GM23248 (cell line): ENCODE results near the gene NDUFAF5. TPM values are rescaled to one million over a fixed set of nuclear protein-coding genes. Genes with fewer than 3 reads are reported as not detected.

Source experiments
- DNase-seq: peaks from one replicate; pipeline ENCODE4 v3.0.0-alpha.2; 2015
- H2AFZ ChIP-seq: fragments of 200-600 bp; sonication (generic); 2 replicates; pipeline ENCODE4 v1.6.1; 2016; ENCODE audit warnings: antibody characterized with exemption
- H3F3A ChIP-seq: fragments of 200-600 bp; sonication (generic); 2 replicates; pipeline ENCODE4 v1.6.1; 2016; ENCODE audit warnings: mild to moderate bottlenecking, antibody characterized with exemption, mixed run types; ENCODE audit not compliant: insufficient read depth
- H3K27ac ChIP-seq: fragments of 200-600 bp; sonication (generic); 2 replicates; pipeline ENCODE4 v1.5.1; 2016; ENCODE audit warnings: mild to moderate bottlenecking
- H3K27me3 ChIP-seq: fragments of 200-600 bp; sonication (generic); replicated peaks from 2 replicates; pipeline ENCODE4 v1.6.1; 2016; ENCODE audit warnings: mild to moderate bottlenecking; ENCODE audit not compliant: insufficient read depth
- H3K36me3 ChIP-seq: fragments of 200-600 bp; sonication (generic); 2 replicates; pipeline ENCODE4 v1.6.1; 2016; ENCODE audit warnings: low read depth, mild to moderate bottlenecking
- H3K4me1 ChIP-seq: fragments of 200-600 bp; sonication (generic); 2 replicates; pipeline ENCODE4 v1.6.1; 2016; ENCODE audit warnings: mild to moderate bottlenecking; ENCODE audit not compliant: insufficient read depth
- H3K4me2 ChIP-seq: fragments of 200-600 bp; sonication (generic); one replicate; pipeline ENCODE4 v1.6.1; 2016; ENCODE audit warnings: mild to moderate bottlenecking; ENCODE audit not compliant: unreplicated experiment
- H3K4me3 ChIP-seq: fragments of 200-600 bp; sonication (generic); 2 replicates; pipeline ENCODE4 v1.5.1; 2016; ENCODE audit warnings: mild to moderate bottlenecking
- H3K79me2 ChIP-seq: fragments of 200-600 bp; sonication (generic); 2 replicates; pipeline ENCODE4 v1.6.1; 2016; ENCODE audit warnings: mild to moderate bottlenecking; ENCODE audit not compliant: insufficient read depth
- H3K9ac ChIP-seq: fragments of 200-600 bp; sonication (generic); 2 replicates; pipeline ENCODE4 v1.6.1; 2016; ENCODE audit warnings: mild to moderate bottlenecking
- H3K9me2 ChIP-seq: fragments of 200-600 bp; sonication (generic); 2 replicates; pipeline ENCODE4 v1.6.1; 2016; ENCODE audit warnings: mixed run types, mild to moderate bottlenecking, moderate library complexity; ENCODE audit not compliant: insufficient read depth
- H3K9me3 ChIP-seq: fragments of 200-600 bp; sonication (generic); one replicate; pipeline ENCODE4 v1.6.1; 2017; ENCODE audit warnings: low read depth
- H4K20me1 ChIP-seq: fragments of 200-600 bp; sonication (generic); 2 replicates; pipeline ENCODE4 v1.6.0; 2016; ENCODE audit not compliant: insufficient read depth
- EZH2 ChIP-seq: fragments of 200-600 bp; sonication (generic); IDR thresholded peaks from 2 replicates; pipeline ENCODE4 v1.6.1; 2018; ENCODE audit warnings: antibody characterized with exemption, mild to moderate bottlenecking; ENCODE audit not compliant: insufficient read depth, poor library complexity, severe bottlenecking
- EZH2phosphoT487 ChIP-seq: fragments of 200-600 bp; sonication (generic); IDR thresholded peaks from 2 replicates; pipeline ENCODE4 v1.6.1; 2018; ENCODE audit warnings: antibody characterized with exemption, moderate library complexity, mild to moderate bottlenecking, low read depth; ENCODE audit not compliant: insufficient read depth
- WGBS, 2 experiments: methylation state at CpG; one replicate each; pipeline ENCODE4 v1.1.6; 2015 to 2017; ENCODE audit warnings: low lambda C conversion rate in 2 of 2, low coverage in 1 of 2; ENCODE audit errors: missing lambda C conversion rate in 2 of 2; 5-methylcytosine and 5-hydroxymethylcytosine counted together
- in situ Hi-C: fragments of 300-500 bp; cut with MboI; formaldehyde crosslinking; loops from 2 replicates; pipeline ENCODE4 v1.15.0; 2020
- polyA plus RNA-seq: library from polyadenylated mRNA; unstranded; fragments of >200 nt; fragmentation: Nextera tagmentation; extraction: Ambion mirVana; gene quantifications from 2 replicates; pipeline ENCODE4 v1.2.1, GENCODE V29; 2016
- total RNA-seq: library from RNA; depleted of rRNA; stranded (reverse); fragments of >200 nt; shearing (Covaris generic); gene quantifications from 2 replicates; pipeline ENCODE4 v1.2.3, GENCODE V29; 2014

Gene NDUFAF5
- total and polyA plus RNA-seq, 2 experiments from 2014 or later: 5.3 to 16.2 TPM

DNA sequence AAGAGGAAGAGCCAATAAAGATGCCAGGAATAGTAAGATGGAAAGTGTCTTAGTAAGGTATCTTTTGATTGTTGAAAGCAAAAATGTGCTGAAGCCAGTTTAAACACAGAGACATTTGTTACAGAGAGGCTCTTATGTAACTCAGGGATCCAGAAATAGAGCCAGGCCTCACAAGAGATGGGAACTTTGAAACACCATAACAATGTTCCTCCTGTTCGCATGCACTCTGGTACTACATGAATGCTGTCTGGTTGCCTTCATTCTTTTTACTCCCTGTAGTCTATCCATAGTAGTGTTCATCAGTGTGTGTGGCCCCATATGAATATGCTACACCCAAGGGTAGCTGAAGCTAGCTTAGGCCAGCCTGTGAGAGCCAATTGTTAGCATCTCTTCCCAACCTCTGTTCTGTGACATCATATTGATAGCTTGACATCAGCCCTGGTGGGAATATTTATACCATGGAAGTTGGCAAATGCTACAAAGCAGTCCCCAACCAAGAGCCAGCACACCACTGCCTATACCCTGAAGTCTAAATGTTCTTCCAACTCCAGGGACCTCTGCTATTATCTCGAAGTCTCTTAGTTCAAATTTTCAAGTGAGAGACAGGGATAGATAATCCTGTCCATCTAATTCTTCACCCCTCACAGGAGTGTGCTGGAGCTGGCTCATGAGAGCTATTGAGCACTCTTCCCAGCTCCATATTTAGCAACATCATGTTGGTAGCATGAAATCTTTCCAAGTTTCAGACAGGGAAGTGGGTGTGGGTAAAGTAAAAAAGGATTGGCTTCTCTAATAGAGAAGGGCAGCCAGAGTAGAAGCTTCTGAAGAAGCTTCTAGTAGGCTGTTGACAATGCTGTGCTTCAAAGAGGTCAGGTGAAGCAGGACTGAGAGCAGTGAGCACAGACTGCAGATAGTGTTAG lies 7.0 kb downstream of the NDUFAF5 start:
- in situ Hi-C loops: no loop called here
- Histone ChIP-seq H3F3A (no peaks in the 10 kb centered on the region), H3K27ac (no peak overlapping the region), H3K79me2 (peaks cover 37% of the 10 kb centered on the region), H4K20me1 (no peaks in the 10 kb centered on the region), H3K4me2 (no peak overlapping the region), H3K9me3 (no peaks in the 10 kb centered on the region), H3K4me1 (peaks cover 3% of the 10 kb centered on the region; the same call in 1 of the 2 replicates), H3K36me3 (peaks cover 60% of the 10 kb centered on the region), H3K9ac (no peak overlapping the region), H2AFZ (no peak overlapping the region), H3K4me3 (no peak overlapping the region), H3K27me3 (no peaks in the 10 kb centered on the region), H3K9me2 (no peaks in the 10 kb centered on the region)
- TF ChIP-seq EZH2: no peak
- no peak for TF ChIP-seq EZH2phosphoT487
- WGBS, 2 experiments: 95 to 98% methylated on average over 2 of the region's 2 CpGs
- no peak for DNase-seq

DNA sequence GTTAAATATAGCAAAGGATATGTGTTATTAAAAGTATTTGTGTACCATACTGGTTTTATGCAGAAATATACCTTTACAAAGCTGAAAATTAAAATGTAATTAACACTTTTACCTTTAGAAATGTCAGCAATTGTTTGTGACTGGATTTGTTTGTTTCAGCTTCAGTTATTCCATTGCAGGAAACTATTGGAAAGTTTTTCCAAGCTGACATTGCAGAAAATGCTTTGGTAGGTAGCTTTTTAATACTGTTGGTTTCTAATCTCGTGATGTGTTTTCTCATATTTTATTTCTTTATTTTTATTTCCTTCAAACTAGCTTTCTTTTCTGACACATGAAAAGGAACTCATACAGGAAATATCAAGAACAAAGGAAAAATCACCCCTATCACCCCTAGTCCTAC lies 8.2 kb downstream of the NDUFAF5 start:
- H4K20me1 ChIP-seq: no peaks in the 10 kb centered on the region
- H3K4me1 ChIP-seq: no peaks in the 10 kb centered on the region
- peaks cover 2% of the 10 kb centered on the region; the same call in 1 of the 2 replicates for H3F3A ChIP-seq
- no peaks in the 10 kb centered on the region for H3K9me3 ChIP-seq
- H3K9me2 ChIP-seq: no peaks in the 10 kb centered on the region
- H3K27me3 ChIP-seq: no peaks in the 10 kb centered on the region
- H3K9ac ChIP-seq: no peak overlapping the region
- 92 to 95% methylated on average over 1 of the region's 1 CpG for WGBS, 2 experiments
- no peak overlapping the region for H3K27ac ChIP-seq
- in situ Hi-C loops: no loop called here
- no peak for TF ChIP-seq EZH2
- DNase-seq: no peak
- H3K36me3 ChIP-seq: peaks cover 72% of the 10 kb centered on the region
- no peak overlapping the region for H3K4me3 ChIP-seq
- peaks cover 25% of the 10 kb centered on the region for H3K79me2 ChIP-seq
- no peak overlapping the region for H3K4me2 ChIP-seq
- H2AFZ ChIP-seq: no peak overlapping the region

DNA sequence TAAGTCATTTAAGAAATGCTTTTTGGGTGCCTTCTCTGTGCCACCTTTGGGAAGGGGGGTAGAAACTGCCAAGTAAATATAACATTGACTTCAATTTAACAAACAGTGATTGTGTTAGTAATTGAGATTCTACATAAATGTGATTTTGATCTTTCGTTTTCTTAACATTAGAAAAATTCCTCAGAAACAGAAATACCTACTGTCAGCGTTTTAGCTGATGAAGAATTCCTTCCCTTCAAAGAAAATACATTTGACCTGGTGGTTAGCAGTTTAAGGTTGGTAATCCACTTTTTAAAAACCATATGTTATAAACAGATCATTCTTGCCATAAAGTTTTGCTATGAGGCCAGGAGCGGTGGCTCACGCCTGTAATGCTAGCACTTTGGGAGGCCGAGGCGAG lies 9.8 kb downstream of the NDUFAF5 start:
- peaks cover 72% of the 10 kb centered on the region for H3K36me3 ChIP-seq
- no peak overlapping the region for H3K4me3 ChIP-seq
- H3K9me3 ChIP-seq: no peaks in the 10 kb centered on the region
- H3K27me3 ChIP-seq: no peaks in the 10 kb centered on the region
- H3F3A ChIP-seq: peaks cover 16% of the 10 kb centered on the region
- no peak overlapping the region for H3K4me2 ChIP-seq
- WGBS, 2 experiments: 94 to 97% methylated on average over 6 of the region's 6 CpGs
- in situ Hi-C loops: no loop called here
- H3K4me1 ChIP-seq: no peaks in the 10 kb centered on the region
- H2AFZ ChIP-seq: no peak overlapping the region
- TF ChIP-seq EZH2phosphoT487: no peak
- H3K9me2 ChIP-seq: no peaks in the 10 kb centered on the region
- H3K9ac ChIP-seq: no peak overlapping the region
- no peaks in the 10 kb centered on the region; the same call in 1 of the 2 replicates for H4K20me1 ChIP-seq
- no peak for DNase-seq
- H3K27ac ChIP-seq: no peak overlapping the region
- H3K79me2 ChIP-seq: peaks cover 12% of the 10 kb centered on the region; the same call in 1 of the 2 replicates

DNA sequence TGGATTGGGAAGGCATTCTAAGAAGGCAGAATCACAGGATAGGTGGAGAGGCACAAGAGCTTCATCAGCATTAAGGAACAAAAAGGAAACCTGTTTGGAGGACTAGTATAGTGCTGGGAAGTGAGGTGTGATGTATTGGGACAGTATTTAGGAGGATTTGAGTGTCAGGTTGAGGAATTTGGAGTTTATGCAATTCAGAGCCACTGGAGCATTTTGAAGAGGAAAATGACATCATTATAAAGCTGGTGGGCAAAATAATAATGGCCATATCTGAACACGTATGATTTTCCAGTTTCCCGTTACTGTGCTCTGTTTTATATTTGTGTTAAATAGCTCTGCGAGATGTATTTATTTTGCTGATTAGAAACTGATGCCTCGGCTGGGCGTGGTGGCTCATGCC lies 14.2 kb downstream of the NDUFAF5 start:
- H3K36me3 ChIP-seq: peaks cover 59% of the 10 kb centered on the region
- no peak overlapping the region for H3K4me3 ChIP-seq
- in situ Hi-C loops: no loop called here
- 98 to 99% methylated on average over 5 of the region's 5 CpGs for WGBS, 2 experiments
- H3K4me1 ChIP-seq: peaks cover 12% of the 10 kb centered on the region
- TF ChIP-seq EZH2phosphoT487 (no peak), EZH2 (no peak)
- H3K9me2 ChIP-seq: no peaks in the 10 kb centered on the region
- no peaks in the 10 kb centered on the region for H3K27me3 ChIP-seq
- H3K4me2 ChIP-seq: no peak overlapping the region
- H3K27ac ChIP-seq: no peak overlapping the region
- H3K9me3 ChIP-seq: no peaks in the 10 kb centered on the region
- H3K79me2 ChIP-seq: no peaks in the 10 kb centered on the region
- H4K20me1 ChIP-seq: no peaks in the 10 kb centered on the region; the same call in 1 of the 2 replicates
- DNase-seq: no peak
- H3K9ac ChIP-seq: no peak overlapping the region
- peaks cover 30% of the 10 kb centered on the region for H3F3A ChIP-seq
- H2AFZ ChIP-seq: no peak overlapping the region
